ENCODE measurements around the gene DCXR.

DCXR gene

GRCh38 chr17:82021107-82021899 is 16.2 kb downstream of the DCXR start:
- peak; percentile 26 for DNase-seq

GRCh38 chr17:82020572-82021106 is 16.9 kb downstream of the DCXR start:
- no peak for DNase-seq

GRCh38 chr17:82019690-82020571 is 17.6 kb downstream of the DCXR start:
- peak; percentile 49 for DNase-seq

GRCh38 chr17:82018989-82019689 is 18.4 kb downstream of the DCXR start:
- no peak for DNase-seq

- DNase-seq, result no peak
Measured at GRCh38 chr17:82018152-82018988, 19.1 kb downstream of the DCXR start.

GRCh38 chr17:82017612-82018151 is 19.8 kb downstream of the DCXR start:
- no peak for DNase-seq

- DNase-seq, result no peak
Measured at GRCh38 chr17:82016875-82017459, 20.5 kb downstream of the DCXR start.

GRCh38 chr17:82016061-82016874 is 21.2 kb downstream of the DCXR start:
- no peak for DNase-seq

GRCh38 chr17:82015311-82015971 is 22.1 kb downstream of the DCXR start:
- DNase-seq, result no peak

GRCh38 chr17:82014971-82015310 is 22.6 kb downstream of the DCXR start:
- DNase-seq, result no peak

GRCh38 chr17:82014432-82014831 is 23.1 kb downstream of the DCXR start:
- DNase-seq, result no peak

GRCh38 chr17:82013772-82014321 is 23.6 kb downstream of the DCXR start:
- DNase-seq, result no peak

GRCh38 chr17:82013341-82013740 is 24.2 kb downstream of the DCXR start:
- no peak for DNase-seq

- DNase-seq, result no peak
Measured at GRCh38 chr17:82012640-82013295, 24.7 kb downstream of the DCXR start.

- no peak for DNase-seq
Measured at GRCh38 chr17:82012261-82012639, 25.2 kb downstream of the DCXR start.

- DNase-seq, result no peak
Measured at GRCh38 chr17:82011617-82012187, 25.8 kb downstream of the DCXR start.

- DNase-seq, result no peak
Measured at GRCh38 chr17:82010575-82011525, 26.6 kb downstream of the DCXR start.

- no peak for DNase-seq
Measured at GRCh38 chr17:82009413-82009812, 28.1 kb downstream of the DCXR start.
